GM21515 (cell line): ENCODE data around the gene GSG1.

ENCODE experiments used
- ATAC-seq: cut with Tn5 transposase; IDR thresholded peaks from one replicate; pipeline ENCODE4 v1.9.1; 2021; ENCODE audit not compliant: unreplicated experiment

The GSG1 gene

DNA sequence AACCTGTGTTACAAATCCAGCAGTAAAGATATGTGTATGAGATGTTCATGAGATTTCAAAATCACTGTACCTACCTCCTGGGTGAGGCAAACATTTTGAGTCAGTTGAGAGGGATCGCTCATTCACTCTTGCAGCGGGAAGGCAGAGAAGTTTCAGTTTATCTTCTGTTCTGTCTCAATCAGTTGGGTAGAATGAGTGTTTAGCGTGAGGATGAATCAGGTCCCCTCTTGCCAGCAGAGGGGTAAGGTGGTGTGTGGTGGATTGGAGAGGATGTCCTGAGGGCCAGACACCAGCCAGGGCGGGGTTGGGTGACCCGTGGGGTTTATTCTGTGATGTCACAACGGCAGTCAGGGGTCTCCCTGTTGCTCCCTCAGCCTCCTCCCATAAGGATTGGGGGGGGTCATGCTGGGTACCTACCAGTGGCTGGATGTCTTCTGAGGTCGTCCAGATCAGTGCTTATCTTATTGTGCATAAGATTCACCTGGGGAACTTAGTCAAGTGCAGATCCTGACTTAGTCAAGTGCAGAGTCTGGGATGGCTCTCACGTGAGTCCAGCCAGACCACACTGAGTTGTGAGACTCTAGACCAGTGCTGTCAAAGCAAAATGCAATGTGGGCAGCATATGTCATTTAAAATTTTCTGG, at the start of gene GSG1:
TSS of gene GSG1 (minus strand) at position 277 of the 643 bp plus-strand sequence. CDS start at position 122, 155 bp downstream.
- no peak for ATAC-seq

DNA sequence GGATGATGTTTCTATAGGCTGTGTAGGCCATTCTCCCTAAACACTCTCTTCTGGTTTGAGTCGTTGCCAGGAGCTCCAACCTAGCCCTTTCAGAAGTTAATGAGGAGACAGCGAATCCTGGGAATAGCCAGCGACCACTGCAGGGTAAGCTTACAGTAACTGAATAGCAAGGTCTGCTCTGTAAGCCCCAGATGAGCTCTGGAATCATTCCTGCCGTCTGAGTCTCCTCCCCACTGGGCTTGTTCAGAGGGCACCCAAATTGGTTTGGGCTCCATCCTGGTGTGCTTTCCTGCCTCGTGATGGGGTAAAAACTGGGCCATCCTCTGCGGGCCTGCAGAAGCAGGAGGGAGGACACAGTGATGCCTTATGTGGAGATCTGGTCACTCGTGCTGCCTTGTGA, 49.7 kb upstream of the GSG1 start:
- ATAC-seq, result no peak

DNA sequence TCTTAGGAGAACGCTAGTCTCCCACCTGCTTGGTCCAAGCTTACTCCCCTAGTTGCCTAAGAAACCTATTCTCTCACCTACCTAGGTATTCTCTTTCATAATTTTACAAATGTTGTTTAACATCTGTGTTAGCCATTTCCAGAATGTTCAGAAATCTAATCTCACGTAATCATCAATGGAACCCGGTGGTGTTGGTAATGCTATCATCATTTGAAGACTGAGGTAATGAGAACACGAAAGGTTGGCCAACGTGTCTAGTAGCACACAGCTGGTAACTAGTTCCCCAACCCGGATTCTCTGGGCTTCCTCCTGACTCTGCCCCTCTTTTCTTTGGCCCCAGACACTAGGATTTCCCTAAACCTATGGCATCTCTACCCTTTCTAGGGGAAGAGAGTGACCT, 49.3 kb upstream of the GSG1 start:
- no peak for ATAC-seq

DNA sequence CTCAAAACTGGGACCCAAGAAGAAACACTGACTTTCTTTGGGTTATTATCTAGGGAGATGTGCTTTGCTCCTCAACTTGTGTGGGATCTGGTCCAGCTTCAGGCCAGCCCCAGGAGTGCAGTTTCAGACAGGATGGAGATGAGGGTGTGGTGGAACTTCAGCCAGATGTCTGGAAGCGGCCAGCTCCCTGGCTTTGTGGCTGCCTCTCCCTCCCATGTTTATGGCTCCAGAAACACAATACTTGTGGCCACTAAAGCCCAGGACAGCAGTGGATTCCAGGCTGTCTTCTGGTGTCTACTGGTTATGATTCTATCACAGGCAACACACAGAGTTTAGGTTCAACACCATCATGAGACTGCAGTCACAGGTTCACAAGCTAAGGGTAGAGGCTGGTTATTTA, 48.8 kb upstream of the GSG1 start:
- ATAC-seq, result no peak

DNA sequence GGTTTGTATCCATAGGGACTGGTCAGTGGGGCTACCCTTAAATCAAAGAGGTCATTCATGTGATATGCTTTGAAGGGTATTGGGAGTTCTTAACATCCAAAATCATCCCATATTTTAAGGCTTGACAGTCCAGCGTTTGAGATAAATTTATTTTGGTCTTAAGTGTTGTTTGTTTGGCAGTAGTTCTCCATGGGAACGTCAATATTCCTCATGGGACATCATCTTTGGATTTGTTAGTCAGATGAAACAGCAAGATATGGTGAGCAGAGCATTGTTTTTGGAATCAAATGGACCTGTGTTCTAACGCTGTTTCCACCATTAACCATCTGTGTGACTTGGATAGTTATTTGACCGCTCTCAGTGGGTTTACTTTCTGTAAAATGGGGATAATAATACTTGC, 45.9 kb upstream of the GSG1 start:
- no peak for ATAC-seq

DNA sequence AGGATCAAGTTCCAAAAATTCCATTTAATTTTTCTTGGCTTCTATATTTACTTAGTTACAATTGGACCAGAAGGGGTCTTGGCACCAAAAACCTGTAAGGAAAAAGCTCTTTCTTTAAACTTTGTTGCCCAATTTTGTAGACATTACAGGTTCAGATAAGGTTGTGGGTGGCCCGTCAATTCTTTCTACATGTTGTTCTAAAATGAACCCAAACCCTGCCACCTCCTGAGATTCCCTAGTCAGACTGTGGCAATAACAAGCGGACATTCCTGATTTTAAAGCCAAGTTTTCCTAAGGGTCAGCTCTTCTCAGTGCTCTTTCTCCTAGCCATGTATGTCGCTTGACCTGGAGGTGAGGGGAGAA, 45.0 kb upstream of the GSG1 start:
- no peak for ATAC-seq

DNA sequence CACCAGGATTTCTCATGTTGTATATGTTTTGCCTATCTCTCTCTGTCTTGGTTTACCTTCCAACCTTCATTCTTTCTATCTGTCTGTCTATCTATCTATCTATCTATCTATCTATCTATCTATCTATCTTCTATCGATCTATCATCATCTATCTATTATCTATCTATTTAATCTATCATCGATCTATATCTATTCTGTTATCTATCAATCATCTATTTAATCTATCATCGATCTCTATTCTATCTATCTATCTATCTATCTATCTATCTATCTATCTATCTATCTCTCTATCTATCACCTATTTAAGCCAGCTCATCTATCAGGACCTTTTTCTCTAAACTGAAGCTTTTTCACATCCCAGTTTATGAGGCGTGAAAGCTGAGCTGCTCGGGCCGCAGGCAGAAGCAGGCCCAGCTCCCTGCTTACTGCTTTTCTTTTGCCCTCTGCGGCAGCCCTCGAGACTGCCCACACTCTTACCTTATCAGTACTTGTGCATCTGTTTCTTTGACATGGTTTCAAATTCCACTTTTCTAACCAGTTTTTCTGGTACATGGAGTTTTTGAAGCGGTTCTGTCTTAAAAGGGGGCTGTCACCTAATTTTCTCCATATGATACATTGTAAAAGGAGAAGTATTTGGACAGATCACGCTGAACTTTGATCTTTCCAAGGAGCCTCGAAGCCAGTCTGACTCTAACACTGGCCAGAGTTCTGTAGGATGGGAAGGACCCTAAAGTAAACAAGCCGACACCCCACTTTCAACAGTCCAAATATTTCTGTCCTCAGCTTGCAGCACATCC, 44.4 kb upstream of the GSG1 start:
- no peak for ATAC-seq

DNA sequence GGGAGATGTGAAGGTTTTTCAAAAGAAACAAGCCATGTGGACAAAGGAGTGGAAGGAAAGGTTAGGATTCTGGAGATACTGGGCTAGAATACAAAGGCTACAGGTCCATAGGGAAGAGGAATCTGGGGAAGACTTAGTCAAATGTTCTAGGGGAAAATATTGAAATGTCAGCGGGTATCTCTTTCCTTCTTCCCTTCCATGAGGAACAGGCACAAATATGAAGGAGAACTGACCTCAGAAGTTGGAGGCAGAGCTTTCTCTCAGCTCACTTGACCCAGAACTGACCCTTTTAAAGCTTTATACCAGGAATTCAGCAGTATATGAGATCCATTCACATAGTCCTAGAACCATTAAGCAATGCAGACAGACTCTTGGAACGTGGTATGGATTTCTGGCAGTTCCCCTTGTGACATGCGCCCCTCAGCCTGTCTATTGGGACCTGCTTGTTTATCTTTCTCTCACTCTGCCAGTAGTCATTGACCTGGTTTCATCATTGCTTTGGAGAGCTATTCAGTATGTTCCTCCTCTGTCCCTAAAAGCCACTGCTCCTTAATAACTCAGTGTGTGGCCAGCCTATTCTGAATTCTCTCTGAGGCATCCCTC, 43.0 kb upstream of the GSG1 start:
- ATAC-seq, result no peak

DNA sequence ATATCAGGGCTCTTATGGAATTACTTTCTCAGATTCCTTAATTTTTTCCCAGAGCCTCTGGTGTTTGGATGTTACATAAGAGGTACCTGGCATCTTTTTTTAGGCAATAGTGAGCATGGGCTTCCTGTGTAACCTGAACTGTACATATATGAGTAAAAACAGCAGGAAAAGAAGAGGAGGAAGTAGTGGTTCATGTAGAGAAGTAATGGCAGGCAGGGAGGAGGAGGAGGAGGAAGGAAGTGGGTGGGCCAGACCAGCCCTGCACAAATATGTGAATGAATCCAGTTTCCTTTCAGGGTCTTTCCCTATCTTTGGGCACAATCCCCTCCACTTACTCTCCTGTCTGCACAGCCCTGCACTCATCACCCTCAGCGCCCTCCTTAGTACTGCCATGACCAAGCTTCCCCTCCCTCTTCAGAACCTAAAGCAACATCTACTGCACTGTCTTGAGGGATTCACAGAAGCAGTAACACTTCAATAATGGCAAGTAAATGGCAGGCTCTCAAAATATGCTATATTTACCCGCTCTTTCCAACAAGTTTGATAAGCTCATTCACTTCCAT, 40.9 kb upstream of the GSG1 start:
- no peak for ATAC-seq

DNA sequence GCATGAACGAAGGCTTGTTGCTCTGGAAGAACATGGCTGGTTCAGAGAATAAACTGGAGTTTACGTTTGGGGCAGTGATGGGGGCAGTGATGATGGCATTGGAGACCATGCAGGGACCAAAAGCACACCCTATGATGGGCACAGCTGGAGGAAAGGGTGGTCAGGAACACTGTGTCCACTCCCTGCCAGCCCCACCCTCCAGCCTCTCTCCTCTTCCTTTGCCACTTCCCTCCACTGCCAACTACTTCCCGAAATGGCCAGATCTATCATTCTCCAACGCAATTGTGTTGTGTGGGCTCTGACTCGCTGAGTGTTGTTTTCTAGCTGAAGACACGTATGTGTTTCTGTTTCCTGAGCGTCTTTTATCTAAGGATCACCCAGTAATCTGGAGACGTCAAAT, 39.3 kb upstream of the GSG1 start:
- ATAC-seq, result no peak

DNA sequence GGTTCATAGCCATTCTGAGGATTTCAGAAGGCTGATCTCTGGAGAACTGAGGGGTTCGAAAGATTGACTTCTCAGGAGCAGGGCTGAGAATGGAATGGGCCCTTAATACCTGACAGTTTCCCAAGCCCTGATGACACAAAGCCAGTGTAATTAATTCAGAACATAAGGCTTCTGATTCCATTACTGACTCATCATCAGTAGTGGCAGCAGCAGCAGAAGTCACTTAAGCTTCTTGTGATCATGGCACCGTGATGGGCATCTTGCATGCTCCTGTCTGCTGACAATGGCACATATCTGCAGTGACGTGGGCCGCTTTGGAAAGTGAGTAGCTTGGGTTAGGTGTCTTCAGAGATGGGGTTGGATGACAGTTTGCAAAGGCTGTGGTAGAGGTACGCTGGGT, 38.2 kb upstream of the GSG1 start:
- no peak for ATAC-seq

DNA sequence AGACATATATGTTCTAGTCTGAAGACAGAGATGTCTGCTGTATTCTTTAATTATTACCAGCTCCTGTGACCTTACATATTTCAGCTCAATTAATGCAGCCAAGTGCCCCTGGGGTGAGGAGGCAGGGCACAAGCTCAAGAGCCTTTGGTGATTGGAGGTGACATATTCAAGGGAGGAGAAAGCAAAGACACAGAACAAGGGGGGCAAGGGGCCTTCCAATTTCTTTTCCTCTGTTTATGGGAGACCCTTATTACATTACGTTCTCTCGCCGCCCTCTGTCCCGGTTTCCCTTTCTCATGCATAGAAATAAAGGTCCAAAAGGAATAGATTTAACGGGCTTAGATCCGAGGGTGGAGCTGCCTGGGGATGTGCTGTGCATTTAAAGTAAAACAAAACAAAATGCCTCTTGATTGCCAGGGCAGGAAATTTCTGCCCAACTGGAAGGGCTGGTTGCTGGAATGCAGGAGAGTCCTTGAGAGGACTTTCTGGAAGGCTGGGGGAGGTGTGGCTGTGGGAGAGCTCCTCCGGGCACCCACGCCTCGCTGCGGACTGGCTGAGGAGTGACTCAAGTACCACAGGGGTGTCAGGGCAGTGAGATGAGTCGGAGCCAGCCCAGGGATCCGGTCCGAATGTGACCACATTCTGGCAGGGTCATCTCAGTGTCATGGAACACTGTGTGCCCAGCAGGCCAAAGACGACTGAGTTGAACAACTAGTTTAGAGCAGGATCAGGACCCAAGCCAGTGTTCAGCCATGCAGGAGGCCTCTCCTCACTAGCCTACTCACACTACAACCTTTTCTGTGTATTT, 32.1 kb upstream of the GSG1 start:
- ATAC-seq, result no peak

DNA sequence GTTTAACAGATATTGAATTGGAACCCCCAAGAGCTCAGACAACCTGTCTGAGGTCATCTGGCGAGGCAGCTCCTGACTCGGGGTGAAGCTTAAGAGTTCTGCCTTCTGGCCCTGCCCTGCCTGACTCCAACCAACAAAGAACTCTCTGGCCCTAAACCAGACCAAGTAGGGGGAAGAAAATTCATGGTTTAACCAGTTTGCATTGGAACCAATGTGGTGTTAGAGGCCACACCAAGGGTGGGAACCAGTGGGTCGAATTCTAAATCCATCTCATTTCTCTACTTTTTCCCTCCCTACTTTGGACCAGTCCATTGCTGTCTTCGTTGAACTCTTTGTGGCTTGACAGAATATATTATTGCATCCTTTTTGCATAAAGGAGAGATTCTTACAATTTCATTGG, 30.4 kb upstream of the GSG1 start:
- no peak for ATAC-seq

DNA sequence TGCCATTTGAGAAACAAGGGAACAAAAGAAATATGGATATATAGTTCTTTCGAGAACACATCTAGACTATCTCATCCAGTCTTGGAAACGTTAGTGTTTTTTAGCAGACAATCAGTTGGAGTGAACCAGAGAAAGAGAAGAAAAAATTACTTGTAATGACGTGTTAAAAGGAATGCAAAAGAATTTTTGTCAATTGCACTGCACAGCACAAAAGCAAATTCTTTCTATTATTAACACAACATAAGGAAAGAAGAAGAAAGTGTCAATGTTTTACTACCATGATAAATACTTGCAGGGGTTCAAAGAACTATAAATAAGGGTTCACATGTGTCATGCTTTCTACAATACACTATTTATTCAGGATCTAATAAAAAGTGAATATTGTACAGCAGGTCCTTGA, 27.5 kb upstream of the GSG1 start:
- no peak for ATAC-seq

DNA sequence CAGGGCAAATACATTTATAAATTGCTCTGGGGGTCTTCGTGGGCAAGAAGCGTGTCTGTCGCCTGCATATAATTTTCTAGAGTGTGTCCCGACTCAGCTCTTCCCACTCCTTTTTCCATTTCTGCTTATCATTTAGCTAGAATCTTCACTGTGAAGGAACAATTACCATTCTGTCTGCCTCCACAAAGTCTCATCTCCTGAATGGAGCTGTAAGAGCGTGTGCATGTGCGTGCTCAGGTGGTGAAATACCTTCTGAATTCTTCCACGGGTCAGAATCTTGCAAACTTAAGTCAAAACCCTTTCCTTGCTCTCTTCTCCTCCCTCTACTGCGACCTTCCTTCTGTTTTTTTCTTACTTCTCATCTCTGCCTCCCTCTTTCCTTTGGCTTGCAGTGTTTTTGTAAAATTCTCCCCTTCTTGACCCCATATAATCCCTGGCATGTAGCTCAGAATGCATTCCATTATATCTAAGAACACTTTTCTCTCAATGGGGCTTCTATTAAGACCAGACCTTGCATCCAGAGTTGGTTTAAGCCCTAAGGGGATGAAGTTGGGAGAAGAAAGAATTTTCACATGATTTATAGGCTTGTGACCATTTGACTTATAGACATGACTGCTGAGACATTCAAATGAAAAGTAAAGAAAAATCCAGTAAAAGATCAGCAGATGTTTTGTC, 25.0 kb upstream of the GSG1 start:
- ATAC-seq, result no peak

DNA sequence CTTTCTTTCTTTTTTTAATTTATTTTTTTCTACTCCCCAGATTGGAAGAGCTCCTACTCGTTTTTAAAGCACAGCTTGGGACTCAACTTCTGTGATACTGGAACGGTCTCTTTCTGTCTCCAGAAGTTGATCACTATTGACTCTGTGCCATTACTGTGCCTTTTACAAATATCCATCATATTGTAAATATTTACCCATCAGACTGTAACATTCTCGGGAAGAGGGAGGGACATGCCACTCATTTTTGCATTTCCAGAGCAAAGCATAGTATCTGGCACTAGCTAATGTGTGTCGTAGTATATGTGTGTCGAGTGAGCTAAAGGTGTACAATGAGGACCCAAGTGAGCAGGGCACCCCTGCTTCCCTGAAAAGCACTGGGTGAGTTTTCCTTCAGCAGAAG, 24.0 kb upstream of the GSG1 start:
- ATAC-seq, result no peak

DNA sequence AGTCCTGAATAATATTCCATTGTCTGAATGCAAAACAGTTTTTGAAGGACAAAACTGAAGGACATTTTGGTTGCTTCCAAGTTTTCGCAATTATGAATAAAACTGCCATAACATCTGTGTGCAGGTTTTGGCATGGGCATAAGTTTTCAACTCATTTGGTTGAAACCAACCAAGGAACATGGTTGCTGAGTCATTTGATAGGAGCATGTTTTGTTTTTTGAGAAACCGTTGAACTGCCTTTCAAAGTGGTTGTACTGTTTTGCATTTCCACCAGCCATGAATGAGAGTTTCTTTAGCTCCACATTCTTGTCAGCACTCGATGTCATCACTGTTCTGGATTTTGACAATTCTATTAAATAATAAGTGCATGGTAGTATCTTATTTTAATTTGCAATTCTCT, 23.0 kb upstream of the GSG1 start:
- no peak for ATAC-seq

DNA sequence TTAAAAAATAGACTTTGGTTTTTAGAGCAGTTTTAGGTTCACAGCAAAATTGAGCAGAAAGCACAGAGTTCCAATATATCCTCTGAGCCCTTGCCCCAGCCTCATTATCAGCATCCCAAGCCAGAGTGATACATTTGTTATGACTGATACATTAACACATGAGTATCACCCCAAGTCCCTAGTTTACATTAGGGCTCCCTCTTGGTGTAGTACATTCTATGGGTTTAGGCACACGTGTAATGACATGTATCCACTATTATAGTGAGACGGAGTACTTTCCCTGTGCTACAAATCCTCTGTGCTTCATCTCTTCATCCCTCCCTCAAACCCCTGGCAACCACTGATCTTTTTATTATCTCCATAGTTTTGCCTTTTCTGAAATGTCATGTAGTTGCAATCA, 22.5 kb upstream of the GSG1 start:
- no peak for ATAC-seq

DNA sequence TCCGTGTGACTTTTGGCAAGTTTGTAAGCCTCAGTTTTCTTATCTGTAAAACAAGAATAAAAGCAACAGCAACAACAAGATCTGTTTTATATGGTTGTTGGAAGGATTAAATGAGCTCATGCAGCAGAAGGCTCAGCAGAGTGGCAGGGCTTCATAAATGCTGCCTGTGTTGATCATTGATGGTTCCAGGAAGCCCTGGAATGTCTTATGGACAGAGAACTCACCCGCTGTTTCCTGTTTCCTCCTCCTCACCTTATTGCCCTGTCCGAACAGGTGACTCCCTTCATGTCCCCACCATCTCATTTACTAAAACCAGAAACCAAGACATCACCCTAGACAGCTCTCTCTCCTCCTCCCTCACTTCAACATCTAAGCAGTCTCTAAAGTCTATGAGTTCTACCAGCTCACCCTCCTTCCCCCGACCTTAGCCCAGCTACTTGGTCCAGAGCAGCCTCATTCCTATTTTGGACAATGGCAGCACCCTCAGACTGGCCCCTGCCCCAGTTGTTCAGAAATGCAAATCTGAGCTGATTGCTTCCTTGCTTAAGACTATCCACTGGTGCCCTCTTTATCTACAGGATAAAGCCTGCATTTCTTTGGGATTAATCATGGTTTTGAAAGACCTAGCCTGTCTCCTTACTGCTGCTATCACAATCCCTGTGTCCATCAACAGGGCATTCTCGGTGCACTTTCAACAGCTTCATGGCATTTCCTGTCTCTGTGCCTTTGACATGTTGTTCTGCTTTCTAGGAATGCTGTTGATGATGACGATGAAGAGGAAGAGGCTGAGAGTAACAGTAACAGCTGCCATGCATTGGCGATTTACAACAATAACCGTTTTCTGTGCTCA, 21.4 kb upstream of the GSG1 start:
- ATAC-seq, result no peak

DNA sequence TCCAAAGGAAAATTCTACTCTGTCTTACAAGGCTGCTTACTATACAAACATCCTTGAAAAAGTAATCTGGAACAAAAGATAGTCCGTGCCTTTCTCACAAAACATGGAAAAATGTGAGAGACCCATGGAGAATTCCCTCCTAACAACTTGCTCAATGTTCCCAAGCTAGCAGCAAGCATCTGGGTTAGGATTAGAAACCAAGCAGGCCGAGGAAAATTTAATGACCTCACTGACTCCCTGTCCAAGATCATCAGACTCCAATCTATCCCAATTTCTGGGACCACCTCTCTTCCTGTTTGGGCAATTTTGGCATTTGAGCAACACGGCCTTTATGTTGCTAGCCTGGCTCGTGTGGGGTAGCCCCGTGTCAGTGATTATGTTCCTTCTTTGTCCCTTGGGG, 18.1 kb upstream of the GSG1 start:
- no peak for ATAC-seq
